Measurements from ENCODE around the gene INVS.

Gene INVS

DNA sequence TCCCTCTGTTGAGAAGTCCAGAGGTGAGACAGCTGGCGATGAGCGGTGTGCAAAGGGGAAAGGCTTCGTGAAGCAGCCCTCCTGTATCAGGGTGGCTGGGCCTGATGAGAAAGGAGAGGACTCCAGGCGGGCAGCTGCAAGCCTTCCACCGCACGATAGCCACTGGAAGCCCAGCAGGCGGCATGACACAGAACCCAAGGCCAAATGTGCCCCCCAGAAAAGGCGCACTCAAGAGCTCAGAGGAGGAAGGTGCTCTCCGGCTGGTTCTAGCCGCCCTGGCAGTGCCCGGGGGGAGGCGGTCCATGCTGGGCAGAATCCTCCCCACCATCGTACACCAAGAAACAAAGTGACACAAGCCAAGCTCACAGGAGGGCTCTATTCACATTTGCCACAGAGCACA is 193.4 kb downstream of the INVS start:
- TF ChIP-seq GATA3 (IDR thresholded peaks at IDR 0.05; ENCODE audit: low read depth, low read length) (no peak), GATA2 (IDR thresholded peaks at IDR 0.05; ENCODE audit: low read depth, low read length) (no peak)

GRCh38 chr9:100294341-100294740 is 195.3 kb downstream of the INVS start:
- TF ChIP-seq GATA3 (IDR thresholded peaks at IDR 0.05; ENCODE audit: low read depth, low read length) (no peak), GATA2 (IDR thresholded peaks at IDR 0.05; ENCODE audit: low read depth, low read length) (no peak)

GRCh38 chr9:100294806-100295205 is 195.8 kb downstream of the INVS start:
- no peak for TF ChIP-seq GATA3 (IDR thresholded peaks at IDR 0.05; ENCODE audit: low read depth, low read length)
- TF ChIP-seq GATA2 (IDR thresholded peaks at IDR 0.05; ENCODE audit: low read depth, low read length) = no peak

DNA sequence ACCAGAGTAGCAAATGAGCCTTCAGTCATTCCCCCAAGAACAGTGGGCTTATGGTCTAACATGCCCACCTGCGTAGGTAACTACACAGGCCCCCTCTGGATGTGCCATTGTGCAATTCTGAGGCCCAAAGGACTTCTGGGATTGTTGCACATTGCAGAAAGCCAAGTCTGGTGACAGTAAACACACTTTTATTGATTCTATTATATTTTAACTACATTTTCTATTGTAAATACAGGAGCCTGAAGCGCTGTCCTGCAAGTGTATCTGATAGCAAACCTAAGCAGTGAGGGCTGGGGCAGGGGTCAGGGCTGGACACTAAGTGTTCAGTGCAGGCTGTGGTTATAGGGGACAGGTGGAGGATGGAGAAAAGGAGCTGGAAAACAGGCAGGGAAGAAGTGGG is 196.2 kb downstream of the INVS start:
- TF ChIP-seq GATA2 (IDR thresholded peaks at IDR 0.05; ENCODE audit: low read depth, low read length) (no peak), GATA3 (IDR thresholded peaks at IDR 0.05; ENCODE audit: low read depth, low read length) (no peak)

DNA sequence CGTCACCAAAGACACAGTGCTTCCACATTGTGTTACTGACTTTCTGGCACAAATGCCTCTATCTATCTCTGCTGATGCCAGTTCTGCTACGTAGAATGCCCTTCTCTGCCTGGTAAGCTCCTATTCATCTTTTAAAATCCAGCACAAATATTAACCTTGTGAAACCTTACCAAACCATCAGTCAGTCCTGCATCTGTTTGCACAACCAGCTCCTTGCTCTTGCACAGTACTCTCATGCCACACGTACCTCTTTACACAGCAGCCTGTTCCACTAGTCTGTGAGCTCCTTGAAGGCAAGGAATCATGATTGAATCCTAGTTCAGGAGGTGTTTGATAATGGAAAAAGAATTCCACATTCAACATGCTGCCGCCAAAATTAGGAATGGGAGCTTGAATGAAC is 197.4 kb downstream of the INVS start:
- TF ChIP-seq GATA3 (IDR thresholded peaks at IDR 0.05; ENCODE audit: low read depth, low read length) = no peak
- TF ChIP-seq GATA2 (IDR thresholded peaks at IDR 0.05; ENCODE audit: low read depth, low read length) = no peak

DNA sequence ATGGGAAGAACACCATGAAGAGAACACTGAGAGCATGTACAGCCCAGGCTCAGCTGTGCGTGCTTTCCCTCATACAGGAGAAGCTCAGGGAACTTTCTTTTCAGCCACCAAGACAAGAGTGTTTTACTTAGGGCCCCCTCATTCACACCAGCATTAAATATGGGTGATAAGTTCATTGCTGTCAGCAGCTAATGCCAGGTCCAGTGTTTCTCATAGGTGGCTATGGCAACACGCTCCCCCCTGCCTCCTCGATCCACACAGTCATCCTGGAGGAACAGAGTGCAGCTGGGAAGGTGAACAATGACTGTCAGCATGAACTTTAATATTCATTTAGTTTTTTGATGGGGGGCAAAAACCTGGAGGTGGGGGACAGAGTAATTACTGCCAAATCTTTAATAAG is 199.3 kb downstream of the INVS start:
- TF ChIP-seq GATA3 (IDR thresholded peaks at IDR 0.05; ENCODE audit: low read depth, low read length) = no peak
- TF ChIP-seq GATA2 (IDR thresholded peaks at IDR 0.05; ENCODE audit: low read depth, low read length) = no peak

DNA sequence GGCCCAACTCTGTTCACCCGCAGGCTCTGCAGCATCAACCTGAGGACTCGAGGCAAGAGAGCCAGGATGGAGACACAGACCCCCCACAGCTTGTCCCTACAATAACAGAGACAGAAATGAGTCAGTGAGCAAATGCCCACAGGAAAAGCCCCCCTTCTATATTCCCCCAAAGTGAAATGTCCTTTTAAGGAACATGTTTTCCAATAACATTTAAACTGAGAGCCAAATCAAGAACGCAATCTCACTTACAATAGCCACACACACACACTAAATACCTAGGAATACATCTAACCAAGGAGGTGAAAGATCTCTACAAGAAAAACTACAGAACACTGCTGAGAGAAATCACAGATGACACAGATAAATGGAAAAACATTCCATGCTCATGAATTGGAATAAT is 204.7 kb downstream of the INVS start:
- TF ChIP-seq GATA2 (IDR thresholded peaks at IDR 0.05; ENCODE audit: low read depth, low read length) (no peak), GATA3 (IDR thresholded peaks at IDR 0.05; ENCODE audit: low read depth, low read length) (no peak)

DNA sequence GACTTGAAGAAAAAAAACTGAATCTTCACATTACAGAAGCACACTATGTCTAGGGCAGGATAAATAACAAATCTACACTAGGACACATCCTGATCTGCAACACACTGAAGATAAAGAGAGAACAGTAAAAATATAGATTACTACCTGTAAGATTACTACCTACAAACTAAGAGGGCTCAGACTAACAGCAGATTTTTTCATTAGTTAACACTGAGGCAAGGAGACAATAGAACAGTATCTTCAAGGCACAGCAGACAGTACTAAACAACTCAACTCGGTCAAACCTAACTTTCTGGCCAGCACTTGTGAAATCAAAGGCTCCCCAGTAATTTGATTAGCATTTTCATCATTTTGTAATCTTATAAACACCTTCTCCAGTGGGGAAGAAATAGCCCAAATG is 207.2 kb downstream of the INVS start:
- no peak for TF ChIP-seq GATA3 (IDR thresholded peaks at IDR 0.05; ENCODE audit: low read depth, low read length)
- no peak for TF ChIP-seq GATA2 (IDR thresholded peaks at IDR 0.05; ENCODE audit: low read depth, low read length)

DNA sequence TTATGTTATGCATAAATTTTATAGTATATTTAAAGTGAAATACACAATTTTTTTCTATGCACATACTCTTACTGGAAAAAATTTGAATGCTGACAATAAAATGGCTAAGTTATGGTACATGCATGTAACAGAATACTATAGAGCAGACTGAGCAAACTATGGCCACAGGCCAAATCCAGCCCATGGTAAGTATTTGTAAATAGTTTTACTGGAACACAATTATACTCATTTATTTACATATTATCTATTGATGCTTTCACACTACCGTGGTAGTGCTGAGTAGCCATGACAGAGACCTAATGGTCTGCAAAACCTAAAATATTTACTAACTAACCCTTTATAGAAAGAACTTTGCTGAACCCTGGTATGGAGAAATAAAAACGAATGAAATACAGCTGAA is 208.0 kb downstream of the INVS start:
- TF ChIP-seq GATA3 (IDR thresholded peaks at IDR 0.05; ENCODE audit: low read depth, low read length) (no peak), GATA2 (IDR thresholded peaks at IDR 0.05; ENCODE audit: low read depth, low read length) (no peak)

- TF ChIP-seq GATA2 (IDR thresholded peaks at IDR 0.05; ENCODE audit: low read depth, low read length) (no peak), GATA3 (IDR thresholded peaks at IDR 0.05; ENCODE audit: low read depth, low read length) (no peak)
Measured at GRCh38 chr9:100308965-100309564, 210.0 kb downstream of the INVS start.

DNA sequence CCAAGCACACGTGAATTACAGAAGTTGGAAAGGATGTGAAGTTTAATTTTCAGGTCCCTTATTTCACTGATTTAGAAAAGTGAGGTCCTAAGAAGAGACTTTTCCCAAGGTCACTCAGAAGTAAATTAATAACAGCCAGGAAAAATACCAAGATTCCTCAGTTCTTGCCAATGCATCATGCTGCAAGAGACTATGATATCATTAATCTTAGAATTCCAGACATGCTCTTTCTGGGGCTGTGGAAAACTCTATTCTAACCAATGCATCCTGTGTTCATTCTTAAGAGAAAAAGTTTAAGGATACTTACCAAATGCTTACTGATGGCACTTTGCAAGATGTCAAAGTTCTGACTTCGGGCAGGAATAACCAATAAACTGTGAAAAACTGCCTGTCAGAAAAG is 210.9 kb downstream of the INVS start:
- TF ChIP-seq GATA2 (IDR thresholded peaks at IDR 0.05; ENCODE audit: low read depth, low read length) (no peak), GATA3 (IDR thresholded peaks at IDR 0.05; ENCODE audit: low read depth, low read length) (no peak)

GRCh38 chr9:100315561-100315960 is 216.5 kb downstream of the INVS start:
- TF ChIP-seq GATA3 (IDR thresholded peaks at IDR 0.05; ENCODE audit: low read depth, low read length) (no peak), GATA2 (IDR thresholded peaks at IDR 0.05; ENCODE audit: low read depth, low read length) (no peak)

DNA sequence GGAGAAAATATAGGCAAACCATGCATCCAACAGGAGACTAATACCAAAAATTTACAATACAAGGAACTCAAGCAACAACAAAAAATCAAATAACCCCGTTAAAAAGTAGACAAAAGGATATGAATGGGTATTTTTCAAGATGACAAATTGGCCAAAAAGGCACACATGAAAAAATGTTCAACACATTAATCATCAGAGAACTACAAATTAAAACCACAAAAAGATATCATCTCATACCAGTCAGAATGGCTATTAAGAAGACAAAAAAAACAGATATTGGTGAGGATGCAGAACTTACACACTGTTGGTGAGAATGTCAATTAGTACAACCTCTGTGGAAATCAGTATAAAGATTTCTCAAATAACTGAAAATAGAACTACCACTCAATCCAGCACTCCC is 218.7 kb downstream of the INVS start:
- TF ChIP-seq GATA2 (IDR thresholded peaks at IDR 0.05; ENCODE audit: low read depth, low read length) = no peak
- no peak for TF ChIP-seq GATA3 (IDR thresholded peaks at IDR 0.05; ENCODE audit: low read depth, low read length)

DNA sequence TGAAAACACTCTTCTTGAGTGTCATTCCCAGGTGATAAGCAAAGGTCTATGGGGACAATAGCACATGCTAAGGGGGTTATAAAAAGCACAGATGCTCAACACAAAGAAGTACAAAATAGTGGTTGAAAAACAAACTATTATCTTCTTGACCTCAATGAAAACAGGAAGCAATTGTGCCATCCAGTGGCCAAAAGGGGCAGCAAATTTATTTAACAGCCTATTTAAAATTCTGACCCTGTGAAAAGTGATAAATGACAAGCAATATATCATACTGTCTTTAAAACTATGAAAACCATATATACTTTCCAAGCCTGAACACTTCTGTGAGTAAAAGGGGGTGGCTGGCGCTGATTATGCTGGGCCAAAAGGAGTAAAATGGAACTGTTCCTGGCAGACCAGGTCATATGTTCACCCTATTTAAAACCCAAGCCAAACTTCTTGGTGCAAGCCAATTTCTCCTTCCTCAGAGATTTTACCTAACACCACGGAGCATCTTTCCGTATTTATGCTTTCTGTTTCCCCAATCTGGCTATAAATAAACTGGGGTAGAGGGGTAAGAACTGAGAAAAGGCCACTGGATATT is 224.0 kb downstream of the INVS start:
- TF ChIP-seq GATA3 (IDR thresholded peaks at IDR 0.05; ENCODE audit: low read depth, low read length) (no peak), GATA2 (IDR thresholded peaks at IDR 0.05; ENCODE audit: low read depth, low read length) (no peak)

- TF ChIP-seq GATA3 (IDR thresholded peaks at IDR 0.05; ENCODE audit: low read depth, low read length) (no peak), GATA2 (IDR thresholded peaks at IDR 0.05; ENCODE audit: low read depth, low read length) (no peak)
Measured at GRCh38 chr9:100324594-100325200, 225.7 kb downstream of the INVS start.
